Germinal center (tissue), 1 donor: ENCODE data around the gene GRIA2.

ENCODE experiments used
- DNase-seq: peaks from one replicate; pipeline ENCODE4 v3.0.0; 2012; ENCODE audit warnings: mixed read lengths, low spot score

Gene GRIA2

GRCh38 chr4:157372567-157372966 is 152.0 kb downstream of the GRIA2 start:
- no peak for DNase-seq

- no peak for DNase-seq
These were observed 169.2 kb downstream of the GRIA2 start for GRCh38 chr4:157389741-157390140.

GRCh38 chr4:157405070-157405469 is 184.5 kb downstream of the GRIA2 start:
- no peak for DNase-seq
